Common myeloid progenitor, CD34-positive (primary cell): ENCODE data around the gene PDZD7.
A peak's percentile ranks its signal among the peaks of the same experiment; 100 is the strongest.

Source experiments
- CTCF ChIA-PET: fragments of 350-600 bp; sonication (Branson Sonifier 250); formaldehyde crosslinking; loops from one replicate; lab custom pipeline; 2021; ENCODE audit warnings: antibody characterized with exemption; lab: Charles Lee
- POLR2A ChIA-PET: fragments of 350-600 bp; sonication (Branson Sonifier 250); formaldehyde crosslinking; loops from one replicate; lab custom pipeline; 2021; ENCODE audit warnings: antibody characterized with exemption; lab: Charles Lee
- DNase-seq, 3 donors: peaks; one replicate each; pipeline versions ENCODE4 v3.0.0 to v3.0.0-alpha.2; 2013
- H3K27ac ChIP-seq, 2 experiments: 1 replicate in 1 of 2; 2 replicates in 1 of 2; pipeline ENCODE4 v1.7.0; 2013; ENCODE audit warnings: inconsistent platforms in 2 of 2, low read length in 2 of 2, mild to moderate bottlenecking in 2 of 2, low read depth in 1 of 2, moderate library complexity in 1 of 2; ENCODE audit not compliant: severe bottlenecking in 2 of 2, insufficient read depth in 1 of 2, poor library complexity in 1 of 2
- H3K27me3 ChIP-seq, 5 experiments: replicated peaks in 2 of 5; 1 replicate in 3 of 5; 2 replicates in 2 of 5; pipeline versions ENCODE4 v1.6.1 to v1.7.0; 2013; ENCODE audit warnings: low read length in 4 of 5, mild to moderate bottlenecking in 2 of 5, moderate library complexity in 2 of 5, inconsistent platforms in 1 of 5; ENCODE audit not compliant: insufficient read depth in 5 of 5, control insufficient read depth in 4 of 5
- H3K36me3 ChIP-seq, 4 experiments: 1 replicate in 2 of 4; 2 replicates in 2 of 4; pipeline versions ENCODE4 v1.6.1 to v1.7.0; 2013; ENCODE audit warnings: low read length in 3 of 4, control low read depth in 1 of 4, mild to moderate bottlenecking in 1 of 4; ENCODE audit not compliant: control insufficient read depth in 4 of 4, insufficient read depth in 4 of 4
- H3K4me1 ChIP-seq, 4 experiments: 1 replicate in 3 of 4; 2 replicates in 1 of 4; pipeline versions ENCODE4 v1.6.1 to v1.7.1; 2013; ENCODE audit warnings: low read length in 3 of 4, mild to moderate bottlenecking in 3 of 4, control low read depth in 1 of 4, inconsistent platforms in 1 of 4, moderate library complexity in 1 of 4; ENCODE audit not compliant: control insufficient read depth in 4 of 4, insufficient read depth in 4 of 4; ENCODE audit errors: control extremely low read depth in 1 of 4
- H3K4me3 ChIP-seq, 7 experiments: 1 replicate in 4 of 7; 2 replicates in 3 of 7; pipeline versions ENCODE4 v1.5.1 to v1.7.0; 2013; ENCODE audit warnings: mild to moderate bottlenecking in 7 of 7, low read length in 6 of 7, moderate library complexity in 6 of 7, inconsistent platforms in 2 of 7, low read depth in 2 of 7, control low read depth in 1 of 7; ENCODE audit not compliant: insufficient read depth in 4 of 7, control insufficient read depth in 1 of 7; ENCODE audit errors: extremely low read depth in 1 of 7
- H3K9me3 ChIP-seq, 5 experiments: 1 replicate in 4 of 5; 2 replicates in 1 of 5; pipeline versions ENCODE4 v1.6.1 to v1.7.1; 2013; ENCODE audit warnings: low read length in 4 of 5, mild to moderate bottlenecking in 2 of 5, inconsistent platforms in 1 of 5, low read depth in 1 of 5, moderate library complexity in 1 of 5; ENCODE audit not compliant: control insufficient read depth in 4 of 5, insufficient read depth in 2 of 5; ENCODE audit errors: control extremely low read depth in 1 of 5
- WGBS: methylation state at CpG from one replicate; pipeline ENCODE4 v1.1.5; 2013; ENCODE audit not compliant: insufficient coverage; 5-methylcytosine and 5-hydroxymethylcytosine counted together

The PDZD7 gene

DNA sequence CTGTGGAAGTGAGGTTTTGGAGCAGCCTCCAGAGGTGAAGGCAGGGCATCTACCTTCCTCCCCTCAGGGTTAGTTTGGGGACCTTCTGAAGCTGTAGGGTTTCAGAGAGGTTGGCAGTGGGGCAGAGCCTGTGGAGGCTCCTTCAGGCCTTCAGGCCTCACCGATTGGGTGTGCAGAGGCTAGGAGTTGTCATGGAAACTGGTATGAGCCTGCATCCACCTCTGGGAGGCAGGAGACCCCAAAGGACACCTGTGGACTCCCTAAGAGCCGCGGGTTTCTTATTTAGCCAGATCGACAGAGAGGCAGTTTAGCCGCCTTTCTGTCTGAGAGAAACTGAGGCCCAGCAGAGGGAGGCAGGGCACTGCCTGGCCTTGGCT, 29.3 kb downstream of the PDZD7 start:
- Histone ChIP-seq H3K36me3 (peaks cover 6 to 41% (median 33%) of the 10 kb centered on the region in 4 experiments), H3K4me3 (peak overlapping the region in 5 of 7 experiments; percentile 14 to 93 (median 84)), H3K27me3 (no peaks in the 10 kb centered on the region), H3K4me1 (peaks cover 0 to 48% (median 44%) of the 10 kb centered on the region in 4 experiments), H3K9me3 (no peaks in the 10 kb centered on the region), H3K27ac (peak overlapping the region in 1 of 2 experiments; percentile 91)
- CTCF ChIA-PET, result interaction anchor here (0.9 to 23.7 kb wide), 5 partner anchors 7 to 36 kb away, joined by 3 to 311 read pairs (median 5); no protein-coding TSS in a partner anchor
- POLR2A ChIA-PET, result interaction anchor here (1.5 kb wide), 1 partner anchor 10 kb away, joined by 5 read pairs; no protein-coding TSS in a partner anchor
- WGBS, result 77% methylated on average over 5 of the region's 5 CpGs
- DNase-seq, result no peak

DNA sequence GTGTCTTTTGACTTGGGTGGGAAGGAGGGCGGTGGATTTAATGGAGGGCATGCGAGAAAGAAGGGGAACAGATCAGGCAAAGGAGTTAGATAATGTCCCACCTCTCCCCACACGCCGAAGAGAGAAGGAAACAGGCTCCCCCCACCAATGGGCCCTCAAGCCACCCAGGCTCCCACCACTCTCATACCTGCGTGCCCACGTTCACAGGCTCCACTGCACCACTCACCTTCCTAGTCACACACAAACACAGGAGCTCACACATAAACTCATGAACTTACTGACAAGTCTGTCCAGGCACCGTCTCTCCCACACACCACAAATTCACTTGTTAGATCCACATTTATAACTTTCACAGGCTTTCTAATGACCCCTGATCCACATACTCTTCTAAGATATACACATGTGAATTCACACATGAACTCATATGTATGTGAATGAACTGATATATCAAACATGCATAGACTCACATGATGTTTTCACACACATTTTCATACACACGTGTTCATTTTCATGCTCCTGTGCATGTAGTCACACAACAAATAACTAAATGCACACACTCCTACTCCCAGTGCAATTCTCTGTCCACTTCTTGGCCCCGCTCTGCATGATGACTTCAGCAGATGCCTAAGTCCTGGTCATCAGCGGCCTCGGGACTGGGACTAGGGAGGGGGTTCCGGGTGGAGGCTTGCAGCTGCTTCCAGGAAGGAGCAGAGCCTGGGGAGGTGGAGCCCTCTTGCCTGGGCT, 29.8 kb downstream of the PDZD7 start:
- peak overlapping the region; percentile 80 to 91 for H3K27ac ChIP-seq
- peak overlapping the region in 6 of 7 experiments; percentile 84 to 93 (median 86) for H3K4me3 ChIP-seq
- POLR2A ChIA-PET, result interaction anchor here (1.5 kb wide), 1 partner anchor 10 kb away, joined by 5 read pairs; no protein-coding TSS in a partner anchor

GRCh38 chr10:101000127-101000914, 30.6 kb downstream of the PDZD7 start:
- Histone ChIP-seq H3K9me3 (no peaks in the 10 kb centered on the region), H3K36me3 (peaks cover 2 to 29% (median 21%) of the 10 kb centered on the region in 4 experiments), H3K27me3 (no peaks in the 10 kb centered on the region), H3K4me3 (peak overlapping the region; percentile 73 to 93 (median 86)), H3K27ac (peak overlapping the region; percentile 80 to 91), H3K4me1 (peaks cover 0 to 60% (median 50%) of the 10 kb centered on the region in 4 experiments)
- WGBS, result under 1% methylated on average over 10 of the region's 19 CpGs
- CTCF ChIA-PET, result interaction anchor here (0.6 to 23.7 kb wide), 7 partner anchors 8 to 32 kb away, joined by 3 to 311 read pairs (median 5); partner anchors contain the start of genes MRPL43 and TWNK
- POLR2A ChIA-PET, result no interaction called here
- DNase-seq, result peak in 2 of 3 donors; percentile 28 to 37

More for the DNA sequence above, 29.8 kb downstream of the PDZD7 start:
- no peaks in the 10 kb centered on the region for H3K27me3 ChIP-seq
- H3K9me3 ChIP-seq, result no peaks in the 10 kb centered on the region
- CTCF ChIA-PET, result interaction anchor here (0.6 to 23.7 kb wide), 7 partner anchors 8 to 35 kb away, joined by 3 to 311 read pairs (median 3); no protein-coding TSS in a partner anchor
- peak in 2 of 3 donors; percentile 31 to 40 for DNase-seq
- 11% methylated on average over 4 of the region's 12 CpGs for WGBS
- peaks cover 0 to 53% (median 49%) of the 10 kb centered on the region in 4 experiments for H3K4me1 ChIP-seq
- peaks cover 6 to 35% (median 28%) of the 10 kb centered on the region in 4 experiments for H3K36me3 ChIP-seq

GRCh38 chr10:100999742-101000126, 31.2 kb downstream of the PDZD7 start, which contains the start of gene LZTS2:
Gene LZTS2 (plus strand): TSS chr10:100999808. CDS start chr10:101002539, 2,731 bp downstream.
- DNase-seq, result no peak
- ChIA-PET CTCF (interaction anchor here (0.8 to 23.7 kb wide), 4 partner anchors 9 to 32 kb away, joined by 3 to 311 read pairs (median 98); partner anchors contain the start of genes MRPL43 and TWNK), POLR2A (interaction anchor here (0.6 to 1.1 kb wide), 3 partner anchors 13 to 1677 kb away, joined by 3 to 5 read pairs (median 3); partner anchors contain the start of genes MRPL43 and TWNK)
- peak within 1 kb of the TSS; percentile 80 to 91 for H3K27ac ChIP-seq
- H3K27me3 ChIP-seq, result no peaks in the 10 kb centered on the region
- peaks cover 0 to 29% (median 19%) of the 10 kb centered on the region in 4 experiments for H3K36me3 ChIP-seq
- H3K4me1 ChIP-seq, result peaks cover 0 to 60% (median 50%) of the 10 kb centered on the region in 4 experiments
- under 1% methylated on average over 40 of the region's 44 CpGs for WGBS
- peak within 1 kb of the TSS; percentile 76 to 93 (median 86) for H3K4me3 ChIP-seq
- no peaks in the 10 kb centered on the region for H3K9me3 ChIP-seq

DNA sequence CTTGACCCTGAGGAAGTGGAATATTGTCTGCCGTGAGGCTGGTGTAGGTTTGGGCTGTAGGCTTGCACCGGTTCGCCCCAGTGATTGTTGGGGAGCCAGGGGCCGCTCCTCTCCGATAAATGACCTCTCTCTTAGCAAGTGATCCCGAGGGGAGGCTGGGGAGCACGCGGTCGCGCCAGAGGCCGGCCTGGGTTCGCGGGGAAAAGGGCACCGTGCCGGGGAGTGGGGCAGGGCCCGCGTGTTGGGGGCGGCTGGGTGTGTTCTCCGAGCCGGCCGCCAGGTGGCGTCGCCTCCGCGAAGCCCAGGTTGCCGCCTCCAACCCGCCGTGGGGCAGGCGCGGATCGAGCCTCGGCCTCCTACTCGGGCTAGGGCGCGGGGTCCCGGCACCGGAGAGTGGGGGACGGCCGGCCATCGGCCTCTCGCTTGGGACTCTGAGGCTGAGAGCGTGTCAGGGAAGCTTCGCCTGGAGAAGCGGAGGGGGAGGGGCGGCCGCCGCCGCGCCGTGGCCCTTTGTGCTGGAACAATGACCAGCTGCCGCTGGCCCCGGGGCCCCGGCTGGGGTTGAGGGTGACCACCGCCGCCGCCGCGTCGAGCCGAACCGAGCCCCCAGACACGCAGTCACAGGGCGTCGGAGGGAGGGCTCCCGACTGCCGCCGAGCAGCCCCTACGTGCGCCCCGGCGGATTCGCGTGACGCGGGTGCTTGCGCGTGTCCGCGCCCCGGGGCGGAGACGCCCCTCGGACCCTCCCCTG, 31.8 kb downstream of the PDZD7 start:
- H3K27ac ChIP-seq, result peak overlapping the region; percentile 79 to 90
- DNase-seq, result peak; percentile 70 to 81 (median 81)
- peaks cover 0 to 35% (median 18%) of the 10 kb centered on the region in 4 experiments for H3K36me3 ChIP-seq
- H3K27me3 ChIP-seq, result no peaks in the 10 kb centered on the region
- under 1% methylated on average over 62 of the region's 83 CpGs for WGBS
- H3K4me1 ChIP-seq, result peaks cover 0 to 60% (median 50%) of the 10 kb centered on the region in 4 experiments
- peak overlapping the region; percentile 76 to 93 (median 84) for H3K4me3 ChIP-seq
- H3K9me3 ChIP-seq, result no peaks in the 10 kb centered on the region
- CTCF ChIA-PET, result interaction anchor here (1.0 to 23.7 kb wide), 7 partner anchors 10 to 52 kb away, joined by 4 to 311 read pairs (median 5); partner anchors contain the start of genes MRPL43 and TWNK
- POLR2A ChIA-PET, result interaction anchor here (0.6 to 1.1 kb wide), 4 partner anchors 12 to 1677 kb away, joined by 3 to 5 read pairs (median 3); partner anchors contain the start of genes MRPL43 and TWNK
